GM12878 (cell line): Measurements from ENCODE around the gene STARD13. TPM values are rescaled to one million over a fixed set of nuclear protein-coding genes. Genes with fewer than 3 reads are reported as not detected.

ENCODE experiments used
- ATAC-seq: fragments of 200-7000 bp; cut with Tn5 transposase; 3 replicates; pipeline ENCODE4 v1.9.1; 2020; ENCODE audit warnings: mild to moderate bottlenecking, moderate library complexity
- BruUV-seq: library from RNA; stranded (reverse); fragments of 400-500 nt; replicated peaks from 2 replicates; lab custom pipeline; 2021; lab: Mats Ljungman, UMichigan
- CTCF ChIA-PET: fragments of 300-600 bp; sonication (Branson Sonifier 250); formaldehyde crosslinking; extraction: SDS; loops from one replicate; lab custom pipeline; 2021; ENCODE audit warnings: inconsistent platforms; lab: Yijun Ruan, JAX
- POLR2A ChIA-PET: fragments of 350-600 bp; formaldehyde crosslinking; extraction: SDS; loops from one replicate; lab custom pipeline; 2021; ENCODE audit warnings: inconsistent platforms; lab: Charles Lee
- RAD21 ChIA-PET: fragments of 300-600 bp; sonication (Branson Sonifier 250); formaldehyde crosslinking; loops from one replicate; lab custom pipeline; 2023; ENCODE audit warnings: antibody characterized with exemption; ENCODE audit not compliant: unreplicated experiment; lab: Charles Lee
- SMC1A ChIA-PET: fragments of 300-600 bp; sonication (Branson Sonifier 250); formaldehyde crosslinking; loops from one replicate; lab custom pipeline; 2023; ENCODE audit not compliant: unreplicated experiment, uncharacterized antibody; lab: Charles Lee
- DNase-seq: peaks from one replicate; pipeline ENCODE4 v3.0.0-alpha.2; 2011; ENCODE audit warnings: low read depth, low spot score
- FAIRE-seq: peaks from 3 replicates; lab custom pipeline; 2011; peaks lifted over from hg19 to GRCh38; lab: Jason Lieb, UNC
- H2AFZ ChIP-seq: 2 replicates; pipeline ENCODE4 v1.6.0; 2011; ENCODE audit warnings: low read depth, low read length, control low read depth; ENCODE audit not compliant: control insufficient read depth
- H3K27ac ChIP-seq: 2 replicates; pipeline ENCODE4 v1.5.1; 2011; ENCODE audit warnings: control low read depth; ENCODE audit not compliant: control insufficient read depth, insufficient read depth
- H3K27me3 ChIP-seq, 2 experiments: replicated peaks in 1 of 2; 2 replicates each; pipeline versions ENCODE4 v1.6.0 to v1.6.1; 2011; ENCODE audit warnings: low read length in 1 of 2; ENCODE audit not compliant: control insufficient read depth in 2 of 2, insufficient read depth in 2 of 2
- H3K36me3 ChIP-seq, 2 experiments: 2 replicates each; pipeline ENCODE4 v1.5.1; 2011; ENCODE audit warnings: low read length in 1 of 2; ENCODE audit not compliant: control insufficient read depth in 2 of 2, insufficient read depth in 2 of 2
- H3K4me1 ChIP-seq: 2 replicates; pipeline ENCODE4 v1.6.1; 2011; ENCODE audit warnings: mild to moderate bottlenecking, low read length, moderate library complexity, mixed read lengths; ENCODE audit not compliant: control insufficient read depth, insufficient read depth
- H3K4me2 ChIP-seq: 2 replicates; pipeline ENCODE4 v1.6.0; 2011; ENCODE audit warnings: control low read depth; ENCODE audit not compliant: control insufficient read depth, insufficient read depth
- H3K4me3 ChIP-seq: fragments of 200-600 bp; sonication (generic); 2 replicates; pipeline ENCODE4 v1.5.1; 2016
- H3K79me2 ChIP-seq: 2 replicates; pipeline ENCODE4 v1.6.0; 2011; ENCODE audit warnings: low read length; ENCODE audit not compliant: control insufficient read depth, insufficient read depth
- H3K9ac ChIP-seq: 2 replicates; pipeline ENCODE4 v1.8.0; 2011; ENCODE audit warnings: low read length, control low read depth, mixed read lengths; ENCODE audit not compliant: control insufficient read depth, insufficient read depth
- H3K9me3 ChIP-seq: replicated peaks from 3 replicates; pipeline ENCODE4 v1.5.1; 2011; ENCODE audit warnings: mild to moderate bottlenecking, low read length; ENCODE audit not compliant: control insufficient read depth, insufficient read depth
- H4K20me1 ChIP-seq: 2 replicates; pipeline ENCODE4 v1.6.0; 2011; ENCODE audit not compliant: control insufficient read depth, insufficient read depth
- BHLHE40 ChIP-seq, 2 experiments: fragments of 450-650 bp in 1 of 2; IDR thresholded peaks; 2 replicates each; pipeline ENCODE4 v1.6.1; 2011 to 2017; ENCODE audit warnings: low read depth in 2 of 2, borderline replicate concordance in 1 of 2, improper control_type of control experiment in 1 of 2, low read length in 1 of 2, mild to moderate bottlenecking in 1 of 2
- CBX5 ChIP-seq: sonication (generic); IDR thresholded peaks from 2 replicates; pipeline ENCODE4 v1.6.1; 2016; ENCODE audit warnings: low read depth, moderate library complexity, mild to moderate bottlenecking, inconsistent platforms
- JUNB ChIP-seq: IDR thresholded peaks from 2 replicates; pipeline ENCODE4 v1.6.1; 2016; ENCODE audit warnings: antibody characterized with exemption, mild to moderate bottlenecking
- KAT2A ChIP-seq: conservative IDR thresholded peaks from 2 replicates; pipeline ENCODE4 v1.6.1; 2011; ENCODE audit warnings: low read depth, low read length; ENCODE audit not compliant: control insufficient read depth
- NFXL1 ChIP-seq: fragments of 450-650 bp; IDR thresholded peaks from 2 replicates; pipeline ENCODE4 v1.6.1; 2017; ENCODE audit warnings: antibody characterized with exemption, mild to moderate bottlenecking, borderline replicate concordance
- NFYB ChIP-seq: IDR thresholded peaks from 2 replicates; pipeline ENCODE4 v1.6.1; 2011; ENCODE audit warnings: low read depth, mild to moderate bottlenecking, low read length, improper control_type of control experiment, moderate library complexity; ENCODE audit not compliant: insufficient read depth
- NR2F1 ChIP-seq: fragments of 450-650 bp; conservative IDR thresholded peaks from 2 replicates; pipeline ENCODE4 v1.6.1; 2017; ENCODE audit warnings: mild to moderate bottlenecking
- POLR2AphosphoS5 ChIP-seq: IDR thresholded peaks from 2 replicates; pipeline ENCODE4 v1.6.1; 2011; ENCODE audit warnings: mild to moderate bottlenecking, low read length, inconsistent platforms
- PRDM15 ChIP-seq: fragments of 450-650 bp; formaldehyde crosslinking; IDR thresholded peaks from 2 replicates; pipeline ENCODE4 v1.4.0; 2020; ENCODE audit warnings: mild to moderate bottlenecking, moderate library complexity
- SRF ChIP-seq, 2 experiments: IDR thresholded peaks; 2 replicates each; pipeline ENCODE4 v1.6.1; 2011; ENCODE audit warnings: low read depth in 2 of 2, low read length in 2 of 2, mild to moderate bottlenecking in 1 of 2, moderate library complexity in 1 of 2
- TAF1 ChIP-seq: IDR thresholded peaks from 2 replicates; pipeline ENCODE4 v1.6.1; 2011; ENCODE audit warnings: mild to moderate bottlenecking, low read depth, low read length, borderline replicate concordance
- TBL1XR1 ChIP-seq: IDR thresholded peaks from 2 replicates; pipeline ENCODE4 v1.6.1; 2012; ENCODE audit warnings: low read depth, low read length, improper control_type of control experiment
- ZBTB33 ChIP-seq: fragments of 450-650 bp; IDR thresholded peaks from 2 replicates; pipeline ENCODE4 v1.6.1; 2017; ENCODE audit warnings: mild to moderate bottlenecking
- ZNF217 ChIP-seq: fragments of 450-650 bp; IDR thresholded peaks from 2 replicates; pipeline ENCODE4 v1.6.1; 2017; ENCODE audit warnings: antibody characterized with exemption, mild to moderate bottlenecking
- ZNF384 ChIP-seq: IDR thresholded peaks from 2 replicates; pipeline ENCODE4 v1.6.1; 2012; ENCODE audit warnings: low read depth, mild to moderate bottlenecking, low read length, improper control_type of control experiment, borderline replicate concordance
- WGBS: methylation state at CpG from one replicate; pipeline ENCODE4 v1.1.6; 2016; ENCODE audit warnings: low lambda C conversion rate; ENCODE audit not compliant: insufficient replicate concordance, insufficient coverage; ENCODE audit errors: missing lambda C conversion rate; 5-methylcytosine and 5-hydroxymethylcytosine counted together
- in situ Hi-C: fragments of 300-500 bp; cut with MboI; formaldehyde crosslinking; loops from 9 replicates; pipeline ENCODE4 v1.14.3; 2018; ENCODE audit warnings: mixed read lengths
- intact Hi-C: fragments of 100-400 bp; cut with micrococcal nuclease; formaldehyde crosslinking; loops from one replicate; pipeline ENCODE4 v1.14.2; 2022; ENCODE audit not compliant: unreplicated experiment
- polyA plus RNA-seq, 11 experiments: library from polyadenylated mRNA; depleted of rRNA in 4 of 11; unstranded in 6 of 11; stranded (reverse) in 5 of 11; fragments of >200 nt; fragmentation: Nextera tagmentation in 4 of 11; fragmentation: Illumina TruSeq in 1 of 11; extraction: Ambion mirVana in 4 of 11; extraction: Trizol in 1 of 11; gene quantifications; 1 replicate in 1 of 11; 2 replicates in 10 of 11; pipeline versions ENCODE4 v1.2.1 to v1.2.3, GENCODE V29; 2011 to 2016; ENCODE audit warnings: inconsistent platforms in 2 of 11, missing spikeins in 2 of 11, low read depth in 1 of 11
- total RNA-seq, 4 experiments: library from RNA; depleted of rRNA in 3 of 4; stranded (reverse); fragments of >200 nt in 3 of 4; fragmentation: Illumina TruSeq in 1 of 4; extraction: Trizol in 1 of 4; gene quantifications; 2 replicates each; pipeline versions ENCODE4 v1.2.1 to v1.2.3, GENCODE V29; 2013 to 2021

Gene STARD13
- total and polyA plus RNA-seq, 10 of the 15 experiments (the other 5 are each of a cell fraction or from before 2014, with no cell fraction given), result 4.0 to 41.6 (median 10.1) TPM

- POLR2A ChIA-PET, result no interaction called here
- Histone ChIP-seq H3K4me3 (no peak overlapping the region), H3K36me3 (no peaks in the 10 kb centered on the region), H3K4me1 (no peaks in the 10 kb centered on the region), H3K79me2 (no peaks in the 10 kb centered on the region), H3K27ac (no peak overlapping the region), H3K27me3 (no peaks in the 10 kb centered on the region), H2AFZ (no peak overlapping the region), H3K9me3 (no peaks in the 10 kb centered on the region; the same call in 2 of the 3 replicates), H4K20me1 (no peaks in the 10 kb centered on the region), H3K4me2 (no peak overlapping the region), H3K9ac (no peak overlapping the region)
- TF ChIP-seq TAF1 (no peak), NFXL1 (no peak), ZNF384 (no peak), KAT2A (no peak), NR2F1 (no peak), ZNF217 (no peak), NFYB (no peak), BHLHE40 (IDR thresholded peaks at IDR 0.05; ENCODE audit: borderline replicate concordance in 1 of 2, low read depth in 2 of 2, low read length in 1 of 2) (no peak), JUNB (no peak), POLR2AphosphoS5 (no peak), ZBTB33 (no peak), CBX5 (no peak), TBL1XR1 (no peak), PRDM15 (CRISPR knock-in tag) (no peak), SRF (IDR thresholded peaks at IDR 0.05; ENCODE audit: low read depth in 2 of 2, low read length in 2 of 2) (no peak)
- CTCF ChIA-PET, result no interaction called here
- in situ Hi-C loops, result no loop called here
- FAIRE-seq (no peak), ATAC-seq (no peak), DNase-seq (no peak)
- BruUV-seq, result no TSS peak
- whole genome bisulfite sequencing, result 72% methylated on average over 7 of the region's 7 CpGs
- RAD21 ChIA-PET, result no interaction called here
- SMC1A ChIA-PET, result no interaction called here
- intact Hi-C loops, result no loop called here
These were observed 38.4 kb upstream of the STARD13 start for GRCh38 chr13:33323801-33324510.
